Pancreas (tissue), 10 donors: Measurements from ENCODE around the gene DNAH5. TPM values are rescaled to one million over a fixed set of nuclear protein-coding genes. Genes with fewer than 3 reads are reported as not detected.

ENCODE experiments used
- ATAC-seq, 4 donors: fragments of 200-7000 bp; cut with Tn5 transposase; one replicate each; pipeline versions ENCODE4 v1.8.0 to v1.9.1; 2020; ENCODE audit warnings: mild to moderate bottlenecking in 4 of 4, moderate library complexity in 4 of 4
- DNase-seq, 6 donors: peaks; one replicate each; pipeline ENCODE4 v3.0.0-alpha.2; 2020
- FAIRE-seq: peaks from 2 replicates; lab custom pipeline; 2012; peaks lifted over from hg19 to GRCh38; lab: Jason Lieb, UNC
- H3K27ac ChIP-seq, 4 donors: fragments of 200-600 bp; sonication (generic); 1 replicate in 3 of 4; 2 replicates in 1 of 4; pipeline versions ENCODE4 v1.5.0 to v1.8.0; 2020
- H3K27me3 ChIP-seq, 4 donors: fragments of 200-600 bp; one replicate each; pipeline ENCODE4 v1.8.0; 2021
- H3K36me3 ChIP-seq, 3 donors: fragments of 200-600 bp; sonication (generic) in 1 of 3; one replicate each; pipeline versions ENCODE4 v1.5.0 to v1.8.0; 2020 to 2021
- H3K4me1 ChIP-seq, 3 donors: fragments of 200-600 bp; one replicate each; pipeline ENCODE4 v1.8.0; 2021
- H3K4me3 ChIP-seq, 4 donors: fragments of 200-600 bp; sonication (generic) in 2 of 4; one replicate each; pipeline versions ENCODE4 v1.5.0 to v1.8.0; 2020 to 2021
- H3K9me3 ChIP-seq, 4 donors: fragments of 200-600 bp; one replicate each; pipeline ENCODE4 v1.8.0; 2021
- CTCF ChIP-seq, 4 donors: fragments of 200-600 bp; sonication (generic) in 3 of 4; IDR thresholded peaks; one replicate each; pipeline versions ENCODE4 v1.5.0 to v1.8.0; 2021; ENCODE audit warnings: antibody characterized with exemption in 4 of 4
- WGBS, 2 donors: extraction: QIAGEN DNeasy Blood & Tissue Kit; methylation state at CpG; one replicate each; pipeline ENCODE4 v1.1.7; 2013; 5-methylcytosine and 5-hydroxymethylcytosine counted together
- intact Hi-C, 3 donors: fragments of 100-400 bp; cut with DNase I; formaldehyde crosslinking; loops; one replicate each; pipeline versions ENCODE4 v1.11.1 to v1.14.2; 2022
- polyA plus RNA-seq, 2 donors: library from polyadenylated mRNA; stranded (reverse); fragments of 200-250 nt; gene quantifications; one replicate each; pipeline ENCODE4 v1.2.3, GENCODE V29; 2013
- total RNA-seq, 6 donors: library from RNA; stranded (reverse); fragmentation: NEBNext Ultra II Directional in 4 of 6; extraction: Animal tissue kit (Norgen Biotek cat#: 25700) in 4 of 6; gene quantifications; one replicate each; pipeline versions ENCODE4 v1.2.1 to v1.2.4, GENCODE V29; 2021 to 2023
- donor health status: healthy with polysubstance abuse.
- donor health status: DM: no; HTN: no; CAD: no; lungs with moderate emphysema.
- donor health status: DM: no; HTN: no; CAD: no.
- donor health status: control.
- donor health status: control.
- donor health status: Bipolar disorder and iron deficiency.
- donor health status: DM: yes; HTN: yes; CAD: no.
- donor health status: DM: no; HTN: no; CAD: no.
- donor health status: DM: no; HTN: no; CAD: no.
- donor health status: DM: yes; HTN: yes; CAD: no.

The DNAH5 gene
- total and polyA plus RNA-seq, 8 donors: 0.84 to 5.3 (median 1.6) TPM

GRCh38 chr5:13658152-13658551 is 286.3 kb downstream of the DNAH5 start:
- Histone ChIP-seq H3K9me3 (no peaks in the 10 kb centered on the region), H3K36me3 (no peaks in the 10 kb centered on the region), H3K27me3 (no peaks in the 10 kb centered on the region), H3K4me1 (no peaks in the 10 kb centered on the region), H3K4me3 (no peak overlapping the region), H3K27ac (no peak overlapping the region)
- no peak for ATAC-seq
- TF ChIP-seq CTCF (IDR thresholded peaks at IDR 0.05): no peak
- no peak for DNase-seq
- no peak for FAIRE-seq
- WGBS, 2 donors: 72 to 85% methylated on average over 1 of the region's 1 CpG
- intact Hi-C loops: no loop called here

DNA sequence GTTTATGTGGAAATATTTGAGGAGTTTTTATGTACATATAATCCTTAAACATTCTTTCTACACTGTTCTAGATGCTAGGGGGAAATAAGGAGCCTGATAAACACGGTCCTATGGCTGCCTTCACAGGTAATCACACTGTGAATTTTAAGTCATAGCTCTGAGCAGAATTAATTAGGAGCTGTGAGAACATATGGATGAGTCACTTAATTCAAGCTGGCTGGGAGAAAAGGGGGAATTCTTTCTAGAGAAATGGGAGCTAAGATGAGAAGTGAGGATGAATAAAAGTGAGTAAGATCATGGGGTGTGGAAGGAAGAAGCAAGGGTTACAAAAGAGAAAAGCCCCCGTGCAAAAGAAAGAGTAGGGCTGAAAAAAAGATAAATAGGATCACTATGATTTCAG is 290.8 kb downstream of the DNAH5 start:
- 58 to 63% methylated on average over 2 of the region's 2 CpGs for WGBS, 2 donors
- Histone ChIP-seq H3K4me3 (no peak overlapping the region), H3K27me3 (no peaks in the 10 kb centered on the region), H3K27ac (no peak overlapping the region), H3K9me3 (no peaks in the 10 kb centered on the region), H3K4me1 (no peaks in the 10 kb centered on the region), H3K36me3 (no peaks in the 10 kb centered on the region)
- no peak for ATAC-seq
- no peak for FAIRE-seq
- no peak for DNase-seq
- intact Hi-C loops: no loop called here
- no peak for TF ChIP-seq CTCF (IDR thresholded peaks at IDR 0.05)

DNA sequence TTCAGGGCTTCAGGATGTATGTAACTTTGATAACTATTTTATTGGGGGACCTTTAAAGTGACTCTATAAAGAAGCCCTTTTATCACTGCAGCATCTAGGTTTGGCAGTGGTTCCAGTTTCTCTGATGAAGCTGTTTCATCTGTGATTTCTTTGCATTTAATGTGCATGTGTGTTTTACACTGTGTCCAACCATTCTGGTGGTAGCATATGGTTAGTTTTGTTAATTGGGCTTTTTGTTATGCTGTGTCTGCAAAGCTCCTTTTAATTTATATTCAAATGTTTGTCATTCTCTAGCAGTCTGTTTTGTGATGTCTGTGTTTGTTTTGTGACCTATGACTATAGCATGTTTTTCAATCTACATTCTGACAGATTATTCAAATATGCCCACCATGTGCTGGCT is 294.8 kb downstream of the DNAH5 start:
- H3K4me1 ChIP-seq: no peaks in the 10 kb centered on the region
- H3K36me3 ChIP-seq: no peaks in the 10 kb centered on the region
- intact Hi-C loops: no loop called here
- H3K27ac ChIP-seq: no peak overlapping the region
- FAIRE-seq: no peak
- H3K4me3 ChIP-seq: no peak overlapping the region
- no peak for DNase-seq
- H3K9me3 ChIP-seq: no peaks in the 10 kb centered on the region
- no peaks in the 10 kb centered on the region for H3K27me3 ChIP-seq
- ATAC-seq: no peak
- no peak for TF ChIP-seq CTCF (IDR thresholded peaks at IDR 0.05)

DNA sequence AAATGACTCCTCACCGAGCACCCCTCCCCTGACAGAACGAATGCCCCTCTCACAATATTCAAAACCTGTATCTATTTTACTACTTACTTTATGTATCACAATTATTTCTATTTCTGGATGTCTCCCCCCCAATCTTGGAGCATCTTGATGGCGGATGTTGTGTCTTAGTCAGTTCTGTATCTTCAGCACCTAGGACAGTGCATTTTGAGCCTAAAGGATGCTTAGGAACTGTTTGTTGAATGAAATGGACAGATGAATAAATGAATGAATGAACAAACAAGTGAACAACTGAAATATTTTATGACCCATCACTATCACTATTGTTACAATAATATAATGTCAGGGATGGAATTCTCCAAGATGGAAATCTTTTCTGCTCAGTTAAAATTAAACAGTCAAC is 295.7 kb downstream of the DNAH5 start:
- Histone ChIP-seq H3K36me3 (no peaks in the 10 kb centered on the region), H3K27ac (no peak overlapping the region), H3K9me3 (no peaks in the 10 kb centered on the region), H3K27me3 (no peaks in the 10 kb centered on the region), H3K4me1 (no peaks in the 10 kb centered on the region), H3K4me3 (no peak overlapping the region)
- WGBS, 2 donors: 60 to 68% methylated on average over 3 of the region's 3 CpGs
- FAIRE-seq (no peak), ATAC-seq (no peak), DNase-seq (no peak)
- no peak for TF ChIP-seq CTCF (IDR thresholded peaks at IDR 0.05)
- intact Hi-C loops: no loop called here

- no peaks in the 10 kb centered on the region for H3K4me1 ChIP-seq
- no peak overlapping the region for H3K27ac ChIP-seq
- no peaks in the 10 kb centered on the region for H3K9me3 ChIP-seq
- intact Hi-C loops: no loop called here
- no peaks in the 10 kb centered on the region for H3K36me3 ChIP-seq
- ATAC-seq (no peak), FAIRE-seq (no peak), DNase-seq (no peak)
- no peaks in the 10 kb centered on the region for H3K27me3 ChIP-seq
- 14 to 27% methylated on average over 1 of the region's 1 CpG for WGBS, 2 donors
- no peak for TF ChIP-seq CTCF (IDR thresholded peaks at IDR 0.05)
- no peak overlapping the region for H3K4me3 ChIP-seq
These were observed 300.8 kb downstream of the DNAH5 start for GRCh38 chr5:13643734-13644133.
